Fibroblast of lung (primary cell): ENCODE measurements around the gene PSKH1. TPM values are rescaled to one million over a fixed set of nuclear protein-coding genes. Genes with fewer than 3 reads are reported as not detected.
A peak's percentile ranks its signal among the peaks of the same experiment; 100 is the strongest.
"Not testable (repeated sequence)": the region's sequence is repeated elsewhere in the genome, so short reads cannot be mapped to it uniquely, and the experiment has no call there.

Source experiments
- DNase-seq, 2 donors: peaks; one replicate each; pipeline versions ENCODE4 v3.0.0 to v3.0.0-alpha.2; 2010; ENCODE audit warnings: low read depth in 2 of 2
- H2AFZ ChIP-seq: 2 replicates; pipeline ENCODE4 v1.5.1; 2012; ENCODE audit warnings: low read length, control low read depth, inconsistent platforms
- H3K27ac ChIP-seq: 2 replicates; pipeline ENCODE4 v1.5.1; 2011; ENCODE audit warnings: low read length, control low read depth; ENCODE audit not compliant: insufficient read depth
- H3K27me3 ChIP-seq: 2 replicates; pipeline ENCODE4 v1.5.1; 2011; ENCODE audit warnings: mild to moderate bottlenecking, low read length; ENCODE audit not compliant: control insufficient read depth, insufficient read depth
- H3K36me3 ChIP-seq: 2 replicates; pipeline ENCODE4 v1.5.1; 2011; ENCODE audit warnings: low read length; ENCODE audit not compliant: control insufficient read depth, insufficient read depth
- H3K4me1 ChIP-seq: 2 replicates; pipeline ENCODE4 v1.5.1; 2011; ENCODE audit warnings: low read length; ENCODE audit not compliant: control insufficient read depth, insufficient read depth; ENCODE audit errors: extremely low read depth
- H3K4me2 ChIP-seq: 2 replicates; pipeline ENCODE4 v1.5.1; 2011; ENCODE audit warnings: low read length, control low read depth; ENCODE audit not compliant: insufficient read depth; ENCODE audit errors: extremely low read depth
- H3K4me3 ChIP-seq, 4 experiments: fragments of 200-600 bp in 1 of 4; sonication (generic) in 1 of 4; replicated peaks in 1 of 4; 2 replicates each; pipeline ENCODE4 v1.5.1; 2011 to 2016; ENCODE audit warnings: low read length in 4 of 4, low read depth in 3 of 4, mild to moderate bottlenecking in 3 of 4, control low read depth in 2 of 4, inconsistent platforms in 1 of 4, mixed read lengths in 1 of 4; ENCODE audit not compliant: insufficient read depth in 1 of 4; ENCODE audit errors: control extremely low read depth in 1 of 4
- H3K79me2 ChIP-seq: 2 replicates; pipeline ENCODE4 v1.5.1; 2012; ENCODE audit warnings: mild to moderate bottlenecking, low read length, inconsistent platforms; ENCODE audit not compliant: control insufficient read depth, insufficient read depth
- H3K9ac ChIP-seq: 2 replicates; pipeline ENCODE4 v1.5.1; 2011; ENCODE audit warnings: mild to moderate bottlenecking, low read length, control low read depth; ENCODE audit not compliant: insufficient read depth
- H3K9me3 ChIP-seq: 2 replicates; pipeline ENCODE4 v1.5.1; 2012; ENCODE audit warnings: low read depth, low read length; ENCODE audit not compliant: control insufficient read depth, insufficient read depth
- H4K20me1 ChIP-seq: 2 replicates; pipeline ENCODE4 v1.5.1; 2011; ENCODE audit warnings: low read length; ENCODE audit not compliant: control insufficient read depth, insufficient read depth; ENCODE audit errors: extremely low read depth
- EZH2 ChIP-seq: IDR thresholded peaks from 2 replicates; pipeline ENCODE4 v1.5.1; 2012; ENCODE audit warnings: low read length, control low read depth, mild to moderate bottlenecking; ENCODE audit errors: missing control alignments
- polyA plus RNA-seq, 2 donors: library from polyadenylated mRNA; depleted of rRNA in 1 of 2; stranded (reverse) in 1 of 2; unstranded in 1 of 2; fragments of >200 nt; gene quantifications; 2 replicates each; pipeline ENCODE4 v1.2.1, GENCODE V29; 2011 to 2012; ENCODE audit warnings: missing spikeins in 1 of 2
- total RNA-seq: library from RNA; depleted of rRNA; stranded (reverse); fragments of >200 nt; gene quantifications from 2 replicates; pipeline ENCODE4 v1.2.1, GENCODE V29; 2014
- TF ChIP-seq, protein P1 (sequence below), 2 donors: IDR thresholded peaks in 1 of 2; conservative IDR thresholded peaks in 1 of 2; 1 replicate in 1 of 2; 2 replicates in 1 of 2; pipeline ENCODE4 v1.5.1; 2011 to 2012; ENCODE audit warnings: low read length in 2 of 2, control low read depth in 1 of 2, inconsistent platforms in 1 of 2, low read depth in 1 of 2, mild to moderate bottlenecking in 1 of 2

Gene PSKH1
- total and polyA plus RNA-seq, 2 donors (not counting 1 experiment from before 2014, with no cell fraction given): 13.4 to 15.4 TPM

DNA sequence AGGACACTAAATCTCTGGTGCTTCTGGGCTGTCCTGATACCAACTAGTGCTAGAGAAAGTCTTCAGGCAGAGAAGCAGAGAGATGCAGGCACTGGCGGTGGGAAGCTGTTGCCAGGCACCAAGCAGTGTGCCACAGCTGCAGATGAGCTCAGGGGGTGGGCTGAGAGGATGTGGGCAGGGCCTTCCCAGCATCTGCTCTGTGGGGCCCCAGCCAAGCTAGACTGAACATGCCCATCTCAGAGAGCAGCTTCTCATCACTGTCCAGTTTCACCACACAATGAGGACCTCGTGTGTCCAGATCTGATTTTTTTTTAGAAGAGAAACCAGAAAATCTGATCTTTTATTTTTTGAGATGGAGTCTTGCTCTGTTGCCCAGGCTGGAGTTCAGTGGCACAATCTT is 17.1 kb downstream of the PSKH1 start:
- H3K9ac ChIP-seq: no peak overlapping the region
- no peaks in the 10 kb centered on the region for H3K4me1 ChIP-seq
- H3K9me3 ChIP-seq: no peaks in the 10 kb centered on the region
- H3K36me3 ChIP-seq: peaks cover 9% of the 10 kb centered on the region
- no peaks in the 10 kb centered on the region for H3K79me2 ChIP-seq
- H4K20me1 ChIP-seq: no peaks in the 10 kb centered on the region
- peak; percentile 38 to 65 for DNase-seq
- peak overlapping the region; percentile 16 for H3K27ac ChIP-seq
- no peaks in the 10 kb centered on the region for H3K27me3 ChIP-seq
- H3K4me2 ChIP-seq: no peak overlapping the region
- TF ChIP-seq, protein P1, sequence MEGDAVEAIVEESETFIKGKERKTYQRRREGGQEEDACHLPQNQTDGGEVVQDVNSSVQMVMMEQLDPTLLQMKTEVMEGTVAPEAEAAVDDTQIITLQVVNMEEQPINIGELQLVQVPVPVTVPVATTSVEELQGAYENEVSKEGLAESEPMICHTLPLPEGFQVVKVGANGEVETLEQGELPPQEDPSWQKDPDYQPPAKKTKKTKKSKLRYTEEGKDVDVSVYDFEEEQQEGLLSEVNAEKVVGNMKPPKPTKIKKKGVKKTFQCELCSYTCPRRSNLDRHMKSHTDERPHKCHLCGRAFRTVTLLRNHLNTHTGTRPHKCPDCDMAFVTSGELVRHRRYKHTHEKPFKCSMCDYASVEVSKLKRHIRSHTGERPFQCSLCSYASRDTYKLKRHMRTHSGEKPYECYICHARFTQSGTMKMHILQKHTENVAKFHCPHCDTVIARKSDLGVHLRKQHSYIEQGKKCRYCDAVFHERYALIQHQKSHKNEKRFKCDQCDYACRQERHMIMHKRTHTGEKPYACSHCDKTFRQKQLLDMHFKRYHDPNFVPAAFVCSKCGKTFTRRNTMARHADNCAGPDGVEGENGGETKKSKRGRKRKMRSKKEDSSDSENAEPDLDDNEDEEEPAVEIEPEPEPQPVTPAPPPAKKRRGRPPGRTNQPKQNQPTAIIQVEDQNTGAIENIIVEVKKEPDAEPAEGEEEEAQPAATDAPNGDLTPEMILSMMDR (conservative IDR thresholded peaks at IDR 0.05 in 1 of 2, IDR thresholded peaks at IDR 0.05 in 1 of 2; ENCODE audit: low read depth in 1 of 2, low read length in 2 of 2): no peak
- TF ChIP-seq EZH2: no peak
- H3K4me3 ChIP-seq: no peak overlapping the region
- H2AFZ ChIP-seq: no peak overlapping the region

DNA sequence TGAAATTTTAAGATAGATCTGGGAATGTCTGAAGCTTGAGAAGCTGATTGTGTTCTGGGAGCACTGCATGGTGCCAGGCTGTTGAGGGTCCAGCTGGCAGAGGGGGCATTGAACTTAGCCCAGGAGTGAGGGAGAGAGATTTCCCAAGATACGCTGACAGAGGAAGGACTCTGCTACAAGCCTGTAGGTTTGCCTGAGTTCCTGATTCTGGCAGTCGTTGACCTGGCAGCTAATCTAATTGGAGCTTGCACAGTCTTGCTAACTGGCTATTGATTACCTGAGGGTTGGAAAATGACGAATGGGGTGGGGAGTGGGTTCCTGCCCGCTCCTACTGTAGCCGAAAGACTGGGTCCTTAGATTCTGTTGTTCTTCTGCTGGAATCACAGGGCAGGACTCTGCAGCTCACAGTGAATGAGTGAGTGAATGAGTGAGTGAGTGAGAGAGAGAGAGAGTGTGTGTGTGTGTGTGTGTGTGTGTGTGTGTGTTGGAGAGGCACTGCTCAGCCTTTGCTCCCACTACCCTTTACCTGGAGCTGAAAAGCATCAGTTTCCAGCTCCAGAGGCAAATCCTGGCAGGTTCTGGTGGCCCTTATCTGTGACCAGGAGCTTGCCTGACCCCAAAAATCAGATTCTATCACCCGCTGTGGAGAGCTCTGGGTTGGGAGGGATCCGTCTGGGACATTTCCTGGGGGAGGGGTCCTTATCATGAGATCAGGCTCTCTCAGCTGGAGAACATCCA is 21.9 kb downstream of the PSKH1 start:
- Histone ChIP-seq H3K79me2 (peaks cover 6% of the 10 kb centered on the region), H3K9ac (no peak overlapping the region), H3K36me3 (peaks cover 2% of the 10 kb centered on the region), H2AFZ (no peak overlapping the region), H3K4me1 (peaks cover 16% of the 10 kb centered on the region), H3K27ac (no peak overlapping the region), H3K9me3 (no peaks in the 10 kb centered on the region), H4K20me1 (peaks cover 2% of the 10 kb centered on the region), H3K27me3 (no peaks in the 10 kb centered on the region), H3K4me3 (no peak overlapping the region), H3K4me2 (no peak overlapping the region)
- TF ChIP-seq EZH2: no peak
- TF ChIP-seq, protein P1 (conservative IDR thresholded peaks at IDR 0.05 in 1 of 2, IDR thresholded peaks at IDR 0.05 in 1 of 2; ENCODE audit: low read depth in 1 of 2, low read length in 2 of 2): no peak
- DNase-seq: no peak

DNA sequence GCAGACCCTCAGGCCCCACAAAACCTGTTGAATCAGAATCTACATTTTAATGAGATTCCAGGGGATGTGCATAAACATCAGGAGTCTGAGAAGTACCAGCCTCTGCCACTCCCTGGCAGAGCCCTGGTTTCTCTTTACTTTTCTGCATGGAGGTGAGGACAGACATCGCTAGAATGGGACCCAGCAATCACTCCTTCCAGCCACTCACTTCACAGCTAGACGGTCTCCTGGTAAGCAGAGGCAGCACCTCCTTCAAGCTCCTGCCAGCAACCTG is 22.4 kb downstream of the PSKH1 start:
- H3K27ac ChIP-seq, H3K79me2 ChIP-seq: not testable (repeated sequence)
- H3K4me1 ChIP-seq: peaks cover 16% of the 10 kb centered on the region

More for the DNA sequence above, 22.4 kb downstream of the PSKH1 start:
- not testable (repeated sequence) for DNase-seq, H3K9ac ChIP-seq, H3K36me3 ChIP-seq, H3K4me3 ChIP-seq, H3K27me3 ChIP-seq, H3K9me3 ChIP-seq, H4K20me1 ChIP-seq, H2AFZ ChIP-seq, H3K4me2 ChIP-seq
